Activated effector memory CD4-positive, alpha-beta T cell treated with anti-CD3 and anti-CD28 coated beads, Interleukin-2, amount 50 U/mL, for 16 hours (primary cell): ENCODE measurements around the gene DNAJC8.

Experiments
- DNase-seq: peaks from one replicate; pipeline ENCODE4 v3.0.0-alpha.2; 2020

The DNAJC8 gene

GRCh38 chr1:28232558-28233263 lies at the start of gene DNAJC8:
TSS of gene DNAJC8 (minus strand) at chr1:28233029. CDS start at chr1:28232998, 31 bp downstream.
- peak; percentile 99 for DNase-seq

GRCh38 chr1:28281608-28282425 lies 49.0 kb upstream of the DNAJC8 start:
- no peak for DNase-seq

- DNase-seq: no peak
Observed at GRCh38 chr1:28280977-28281381, 48.1 kb upstream of the DNAJC8 start.

- no peak for DNase-seq
Observed at GRCh38 chr1:28280501-28280900, 47.7 kb upstream of the DNAJC8 start.

- no peak for DNase-seq
Observed at GRCh38 chr1:28279721-28280120, 46.9 kb upstream of the DNAJC8 start.

- DNase-seq: no peak
Observed at GRCh38 chr1:28278763-28279162, 45.9 kb upstream of the DNAJC8 start.

GRCh38 chr1:28273216-28273860 lies 40.5 kb upstream of the DNAJC8 start:
- DNase-seq: no peak

GRCh38 chr1:28272215-28272852 lies 39.5 kb upstream of the DNAJC8 start:
- no peak for DNase-seq

- no peak for DNase-seq
Observed at GRCh38 chr1:28269529-28269928, 36.7 kb upstream of the DNAJC8 start.

GRCh38 chr1:28267633-28268032 lies 34.8 kb upstream of the DNAJC8 start:
- no peak for DNase-seq

- DNase-seq: no peak
Observed at GRCh38 chr1:28266920-28267322, 34.1 kb upstream of the DNAJC8 start.

GRCh38 chr1:28265577-28265976 lies 32.7 kb upstream of the DNAJC8 start:
- DNase-seq: no peak

GRCh38 chr1:28264897-28265296 lies 32.1 kb upstream of the DNAJC8 start:
- no peak for DNase-seq

GRCh38 chr1:28260803-28261174 lies 28.0 kb upstream of the DNAJC8 start:
- no peak for DNase-seq

- DNase-seq: peak; percentile 78
Observed at GRCh38 chr1:28259934-28260802, 27.3 kb upstream of the DNAJC8 start.

GRCh38 chr1:28259252-28259933 lies 26.6 kb upstream of the DNAJC8 start, which contains the start of gene SESN2:
TSS of gene SESN2 (plus strand) at chr1:28259518. CDS start at chr1:28259848, 330 bp downstream.
- peak; percentile 100 for DNase-seq

- no peak for DNase-seq
Observed at GRCh38 chr1:28258628-28259251, 25.9 kb upstream of the DNAJC8 start.

GRCh38 chr1:28257736-28258135 lies 24.9 kb upstream of the DNAJC8 start:
- no peak for DNase-seq

GRCh38 chr1:28256197-28256827 lies 23.5 kb upstream of the DNAJC8 start:
- no peak for DNase-seq

GRCh38 chr1:28249866-28250295 lies 17.1 kb upstream of the DNAJC8 start:
- DNase-seq: no peak
